RWPE2 (cell line): Measurements from ENCODE around the gene BAG1.

Experiments used
- ATAC-seq: fragments of 200-7000 bp; cut with Tn5 transposase; 3 replicates; pipeline ENCODE4 v1.9.1; 2021; ENCODE audit warnings: low read depth
- DNase-seq: peaks from one replicate; pipeline ENCODE4 v3.0.0-alpha.2; 2020; ENCODE audit warnings: low spot score
- H3K27ac ChIP-seq: fragments of 450-650 bp; 2 replicates; pipeline ENCODE4 v1.5.1; 2017; ENCODE audit warnings: mild to moderate bottlenecking; ENCODE audit not compliant: poor library complexity, severe bottlenecking
- H3K27me3 ChIP-seq: fragments of 250-450 bp; sonication (Bioruptor Pico); 2 replicates; pipeline ENCODE4 v1.5.1; 2021; ENCODE audit warnings: mild to moderate bottlenecking, moderate library complexity; ENCODE audit not compliant: insufficient read depth, poor library complexity, severe bottlenecking
- H3K36me3 ChIP-seq: fragments of 250-450 bp; sonication (Bioruptor Pico); 2 replicates; pipeline ENCODE4 v1.5.1; 2020; ENCODE audit warnings: low read depth, mild to moderate bottlenecking, moderate library complexity
- H3K4me1 ChIP-seq: fragments of 250-450 bp; sonication (Bioruptor Pico); 2 replicates; pipeline ENCODE4 v1.5.1; 2021; ENCODE audit warnings: mild to moderate bottlenecking, moderate library complexity; ENCODE audit not compliant: insufficient read depth, poor library complexity, severe bottlenecking
- H3K4me3 ChIP-seq: fragments of 250-450 bp; sonication (Bioruptor Pico); 2 replicates; pipeline ENCODE4 v1.5.1; 2021; ENCODE audit warnings: mild to moderate bottlenecking, moderate library complexity; ENCODE audit not compliant: severe bottlenecking
- H3K9me3 ChIP-seq: fragments of 250-450 bp; sonication (Bioruptor Pico); 2 replicates; pipeline ENCODE4 v1.5.1; 2021; ENCODE audit warnings: mild to moderate bottlenecking, moderate library complexity; ENCODE audit not compliant: severe bottlenecking
- TF ChIP-seq, protein P1 (sequence below): fragments of 450-650 bp; IDR thresholded peaks from one replicate; pipeline ENCODE4 v1.5.1; 2017; ENCODE audit warnings: mild to moderate bottlenecking, moderate library complexity; ENCODE audit not compliant: poor library complexity, severe bottlenecking

BAG1 gene

DNA sequence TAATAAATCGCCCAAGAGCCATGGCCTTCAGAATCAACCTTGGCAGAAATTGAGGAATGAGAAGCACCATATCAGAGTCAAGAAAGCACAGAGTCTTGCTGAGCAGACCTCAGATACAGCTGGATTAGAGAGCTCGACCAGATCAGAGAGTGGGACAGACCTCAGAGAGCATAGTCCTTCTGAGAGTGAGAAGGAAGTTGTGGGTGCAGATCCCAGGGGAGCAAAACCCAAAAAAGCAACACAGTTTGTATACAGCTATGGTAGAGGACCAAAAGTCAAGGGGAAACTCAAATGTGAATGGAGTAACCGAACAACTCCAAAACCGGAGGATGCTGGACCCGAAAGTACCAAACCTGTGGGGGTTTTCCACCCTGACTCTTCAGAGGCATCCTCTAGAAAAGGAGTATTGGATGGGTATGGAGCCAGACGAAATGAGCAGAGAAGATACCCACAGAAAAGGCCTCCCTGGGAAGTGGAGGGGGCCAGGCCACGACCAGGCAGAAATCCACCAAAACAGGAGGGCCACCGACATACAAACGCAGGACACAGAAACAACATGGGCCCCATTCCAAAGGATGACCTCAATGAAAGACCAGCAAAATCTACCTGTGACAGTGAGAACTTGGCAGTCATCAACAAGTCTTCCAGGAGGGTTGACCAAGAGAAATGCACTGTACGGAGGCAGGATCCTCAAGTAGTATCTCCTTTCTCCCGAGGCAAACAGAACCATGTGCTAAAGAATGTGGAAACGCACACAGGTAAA, 30.3 kb upstream of the BAG1 start:
- no peaks in the 10 kb centered on the region for H3K9me3 ChIP-seq
- no peak overlapping the region for H3K27ac ChIP-seq
- no peak overlapping the region for H3K4me3 ChIP-seq
- DNase-seq: no peak
- H3K4me1 ChIP-seq: no peaks in the 10 kb centered on the region
- ATAC-seq: no peak
- TF ChIP-seq, protein P1, sequence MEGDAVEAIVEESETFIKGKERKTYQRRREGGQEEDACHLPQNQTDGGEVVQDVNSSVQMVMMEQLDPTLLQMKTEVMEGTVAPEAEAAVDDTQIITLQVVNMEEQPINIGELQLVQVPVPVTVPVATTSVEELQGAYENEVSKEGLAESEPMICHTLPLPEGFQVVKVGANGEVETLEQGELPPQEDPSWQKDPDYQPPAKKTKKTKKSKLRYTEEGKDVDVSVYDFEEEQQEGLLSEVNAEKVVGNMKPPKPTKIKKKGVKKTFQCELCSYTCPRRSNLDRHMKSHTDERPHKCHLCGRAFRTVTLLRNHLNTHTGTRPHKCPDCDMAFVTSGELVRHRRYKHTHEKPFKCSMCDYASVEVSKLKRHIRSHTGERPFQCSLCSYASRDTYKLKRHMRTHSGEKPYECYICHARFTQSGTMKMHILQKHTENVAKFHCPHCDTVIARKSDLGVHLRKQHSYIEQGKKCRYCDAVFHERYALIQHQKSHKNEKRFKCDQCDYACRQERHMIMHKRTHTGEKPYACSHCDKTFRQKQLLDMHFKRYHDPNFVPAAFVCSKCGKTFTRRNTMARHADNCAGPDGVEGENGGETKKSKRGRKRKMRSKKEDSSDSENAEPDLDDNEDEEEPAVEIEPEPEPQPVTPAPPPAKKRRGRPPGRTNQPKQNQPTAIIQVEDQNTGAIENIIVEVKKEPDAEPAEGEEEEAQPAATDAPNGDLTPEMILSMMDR: no peak
- no peaks in the 10 kb centered on the region for H3K27me3 ChIP-seq
- peaks cover 87% of the 10 kb centered on the region for H3K36me3 ChIP-seq

DNA sequence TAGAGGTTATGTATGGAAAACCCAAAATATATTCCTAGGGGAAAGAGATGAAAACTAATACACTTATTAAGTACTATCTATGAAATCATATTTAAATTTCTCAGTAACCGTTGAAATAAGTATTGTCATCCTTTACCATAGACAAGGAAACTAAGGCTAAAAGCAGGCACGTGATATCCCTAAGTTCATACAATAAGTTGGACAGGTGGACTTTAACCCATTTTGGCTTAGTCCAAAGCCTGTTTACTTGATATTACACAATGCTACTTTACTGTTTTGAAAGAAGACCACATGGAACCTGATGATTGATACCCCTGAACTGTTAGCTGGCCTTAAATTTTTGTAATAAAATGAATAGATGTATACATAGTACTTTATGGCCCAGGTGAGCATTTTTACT, 29.3 kb upstream of the BAG1 start:
- Histone ChIP-seq H3K27me3 (no peaks in the 10 kb centered on the region), H3K9me3 (no peaks in the 10 kb centered on the region), H3K4me1 (no peaks in the 10 kb centered on the region), H3K27ac (no peak overlapping the region), H3K4me3 (no peak overlapping the region), H3K36me3 (peaks cover 77% of the 10 kb centered on the region)
- TF ChIP-seq, protein P1: no peak
- DNase-seq: no peak
- ATAC-seq: no peak

DNA sequence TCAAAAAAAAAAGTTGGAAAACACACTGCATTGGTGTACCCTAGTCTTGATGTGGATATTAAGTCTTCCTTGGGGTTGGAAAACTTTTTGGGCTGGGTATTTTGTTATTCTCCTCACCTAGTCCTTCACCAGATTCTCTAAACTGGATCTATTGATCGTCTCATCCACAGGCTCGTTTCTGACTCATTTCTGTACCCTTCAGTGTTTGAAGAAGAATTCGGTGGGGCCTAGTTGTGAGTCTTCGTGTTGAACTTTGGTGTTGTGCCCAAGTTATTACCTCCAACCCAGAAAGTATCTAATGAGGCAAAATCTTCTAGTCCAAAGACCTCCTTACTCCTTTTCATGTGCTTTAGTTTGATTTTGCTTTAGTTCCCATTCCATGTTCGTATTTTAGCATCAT, 27.4 kb upstream of the BAG1 start:
- Histone ChIP-seq H3K4me3 (no peak overlapping the region), H3K27me3 (no peaks in the 10 kb centered on the region), H3K36me3 (peaks cover 58% of the 10 kb centered on the region), H3K4me1 (no peaks in the 10 kb centered on the region), H3K9me3 (no peaks in the 10 kb centered on the region), H3K27ac (no peak overlapping the region)
- TF ChIP-seq, protein P1: no peak
- no peak for DNase-seq
- no peak for ATAC-seq

DNA sequence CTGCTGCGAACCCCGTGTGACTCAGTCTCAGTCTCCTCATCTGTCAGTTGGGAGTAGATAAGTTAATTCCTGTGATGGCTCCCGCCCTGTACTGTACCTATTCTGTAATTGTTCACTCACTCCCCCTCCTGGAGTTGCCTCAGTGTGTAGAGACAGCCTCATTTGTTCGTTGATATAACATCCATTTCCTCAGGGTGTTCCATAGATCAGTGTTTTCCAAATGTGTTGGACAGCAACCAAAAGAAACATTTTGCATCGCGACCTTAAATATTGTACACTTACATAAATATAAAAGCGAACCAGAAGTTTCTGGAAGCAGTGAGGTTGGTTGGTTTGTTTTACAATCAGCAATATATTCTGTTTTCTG, 26.5 kb upstream of the BAG1 start:
- Histone ChIP-seq H3K27ac (peak overlapping the region; percentile 88), H3K4me1 (no peaks in the 10 kb centered on the region), H3K4me3 (peak overlapping the region; percentile 67), H3K9me3 (no peaks in the 10 kb centered on the region), H3K36me3 (peaks cover 49% of the 10 kb centered on the region), H3K27me3 (no peaks in the 10 kb centered on the region)
- DNase-seq: no peak
- TF ChIP-seq, protein P1: no peak
- ATAC-seq: no peak
